ELR (cell line): ENCODE results near the gene PTCRA.

Source experiments
- DNase-seq: peaks from one replicate; pipeline ENCODE4 v3.0.0-alpha.2; 2015; ENCODE audit warnings: low read depth

Gene PTCRA

DNA sequence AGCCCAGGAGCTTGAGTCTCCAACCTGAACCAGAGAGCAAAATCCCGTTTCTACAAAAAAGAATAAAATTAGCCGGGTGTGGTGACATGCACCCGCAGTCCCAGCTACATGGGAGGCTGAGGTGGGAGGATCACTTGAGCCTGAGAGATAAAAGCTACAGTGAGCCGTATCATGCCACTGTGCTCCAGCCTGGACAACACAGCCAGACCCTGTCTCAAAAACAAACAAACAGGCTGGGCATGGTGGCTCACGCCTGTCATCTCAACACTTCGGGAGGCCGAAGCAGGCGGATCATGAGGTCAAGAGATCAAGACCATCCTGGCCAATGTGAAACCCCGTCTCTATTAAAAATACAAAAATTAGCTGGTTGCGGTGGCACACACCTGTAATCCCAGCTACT, 11.4 kb upstream of the PTCRA start:
- DNase-seq, result no peak

DNA sequence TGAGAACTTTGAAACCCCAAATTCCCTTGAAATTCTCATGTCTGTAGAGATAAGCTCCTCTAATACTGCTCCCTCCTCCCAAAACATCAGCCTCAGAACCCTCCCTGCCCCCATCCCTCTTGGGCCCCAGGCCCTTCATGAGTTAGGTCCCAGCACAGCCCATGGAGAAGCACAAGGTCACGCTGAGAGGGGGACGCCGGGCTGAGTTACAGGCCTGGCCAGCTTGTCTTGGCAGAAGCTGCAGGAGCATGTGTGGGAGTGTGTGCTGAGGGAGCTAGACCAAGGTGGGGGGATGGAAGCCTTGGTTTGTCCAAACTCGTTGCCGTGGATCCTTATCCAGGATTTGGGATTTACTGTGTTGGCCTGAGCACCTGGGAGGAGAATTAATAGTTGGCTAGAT, 8.5 kb upstream of the PTCRA start:
- no peak for DNase-seq

DNA sequence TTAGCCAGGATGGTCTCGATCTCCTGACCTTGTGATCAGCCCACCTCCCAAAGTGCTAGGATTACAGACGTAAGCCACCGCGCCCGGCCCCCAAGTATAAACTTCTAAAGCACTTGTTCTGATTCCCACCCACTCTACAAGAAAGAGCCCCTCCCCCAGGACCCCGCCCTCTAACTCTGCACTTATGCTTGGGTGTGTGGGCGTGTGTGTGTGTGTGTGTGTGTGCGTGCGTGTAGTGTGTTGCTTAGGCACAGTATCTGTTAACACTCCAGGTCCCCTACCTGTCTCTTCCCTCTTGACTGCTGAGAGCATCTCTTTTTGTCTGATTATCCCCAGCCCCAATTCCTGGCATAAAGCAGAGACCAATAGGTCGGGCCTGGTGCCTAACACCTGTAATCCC, 6.0 kb upstream of the PTCRA start:
- DNase-seq, result no peak

- DNase-seq, result no peak
Measured at GRCh38 chr6:42911171-42912021, 4.5 kb upstream of the PTCRA start.

GRCh38 chr6:42914546-42914945, 1.3 kb upstream of the PTCRA start:
- DNase-seq, result peak; percentile 16

GRCh38 chr6:42916288-42916687, 435 bp downstream of the PTCRA start:
- DNase-seq, result no peak

DNA sequence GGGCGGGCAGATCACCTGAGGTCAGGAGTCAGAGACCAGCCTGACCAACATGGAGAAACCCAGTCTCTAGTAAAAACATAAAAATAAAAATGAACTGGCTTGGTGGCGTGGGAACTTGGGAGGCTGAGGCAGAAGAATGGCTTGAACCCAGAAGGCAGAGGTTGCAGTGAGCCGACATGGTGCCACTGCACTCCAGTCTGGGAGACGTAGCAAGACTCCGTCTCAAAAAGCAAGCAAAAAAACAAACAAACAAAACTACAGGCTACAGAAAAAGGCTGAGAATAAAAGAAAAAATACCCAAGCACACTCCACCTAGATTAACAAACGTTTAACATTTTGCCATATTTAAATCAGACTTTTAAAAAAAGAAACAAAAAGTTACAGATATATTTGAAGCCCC, 5.9 kb downstream of the PTCRA start:
- no peak for DNase-seq

- DNase-seq, result no peak
Measured at GRCh38 chr6:42923666-42924065, 7.8 kb downstream of the PTCRA start.

DNA sequence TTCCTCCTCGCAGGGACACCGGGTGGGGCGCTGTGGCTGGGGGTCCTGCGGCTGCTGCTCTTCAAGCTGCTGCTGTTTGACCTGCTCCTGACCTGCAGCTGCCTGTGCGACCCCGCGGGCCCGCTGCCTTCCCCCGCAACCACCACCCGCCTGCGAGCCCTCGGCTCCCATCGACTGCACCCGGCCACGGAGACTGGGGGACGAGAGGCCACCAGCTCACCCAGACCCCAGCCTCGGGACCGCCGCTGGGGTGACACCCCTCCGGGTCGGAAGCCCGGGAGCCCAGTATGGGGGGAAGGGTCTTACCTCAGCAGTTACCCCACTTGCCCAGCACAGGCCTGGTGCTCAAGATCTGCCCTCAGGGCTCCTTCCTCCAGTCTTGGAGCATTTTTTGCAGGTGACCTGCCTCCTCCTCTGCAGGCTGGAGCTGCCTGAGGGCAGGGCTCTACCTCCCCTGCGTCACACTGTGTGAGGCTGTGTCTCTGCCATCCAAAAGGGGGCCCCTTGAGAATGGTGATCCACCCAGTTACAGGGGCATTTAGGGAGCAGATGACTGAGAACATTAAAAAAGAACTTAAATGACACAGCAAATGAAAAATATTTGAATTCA, 9.5 kb downstream of the PTCRA start:
- peak; percentile 19 for DNase-seq

DNA sequence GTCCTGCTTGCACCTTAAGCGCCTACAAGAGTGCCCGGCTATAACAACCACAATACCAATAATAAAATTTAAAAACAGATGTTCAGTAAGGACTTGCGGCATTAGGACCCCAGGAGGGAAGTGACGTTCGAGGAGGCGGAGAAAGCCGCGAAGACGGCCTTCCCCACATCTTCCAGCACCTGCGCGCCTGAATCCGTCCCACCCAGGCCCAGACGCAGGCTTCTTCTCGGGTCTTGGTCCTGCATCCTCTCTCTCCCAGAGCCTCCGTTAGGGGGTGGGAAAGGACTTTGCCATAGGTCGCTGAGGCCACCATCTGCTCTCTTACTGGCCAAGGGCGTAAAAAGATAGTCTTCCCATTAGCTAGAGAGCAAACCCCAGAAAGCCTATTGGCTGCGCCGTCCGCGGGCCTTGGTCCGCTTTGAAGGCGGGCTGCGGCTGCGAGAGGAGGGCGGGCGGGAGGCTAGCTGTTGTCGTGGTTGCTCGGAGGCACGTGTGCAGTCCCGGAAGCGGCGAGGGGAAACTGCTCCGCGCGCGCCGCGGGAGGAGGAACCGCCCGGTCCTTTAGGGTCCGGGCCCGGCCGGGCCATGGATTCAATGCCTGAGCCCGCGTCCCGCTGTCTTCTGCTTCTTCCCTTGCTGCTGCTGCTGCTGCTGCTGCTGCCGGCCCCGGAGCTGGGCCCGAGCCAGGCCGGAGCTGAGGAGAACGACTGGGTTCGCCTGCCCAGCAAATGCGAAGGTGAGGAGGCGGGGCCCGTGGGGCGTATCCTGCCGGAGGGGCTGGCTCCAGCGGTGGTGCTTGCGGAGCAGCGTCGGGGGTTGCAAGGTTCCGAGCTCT, 13.3 kb downstream of the PTCRA start, which contains the start of gene CNPY3:
Gene CNPY3, plus strand, starts transcription at position 495 of the 835 bp plus-strand sequence. Its CDS starts 91 bp downstream, at position 586.
- peak; percentile 99 for DNase-seq

DNA sequence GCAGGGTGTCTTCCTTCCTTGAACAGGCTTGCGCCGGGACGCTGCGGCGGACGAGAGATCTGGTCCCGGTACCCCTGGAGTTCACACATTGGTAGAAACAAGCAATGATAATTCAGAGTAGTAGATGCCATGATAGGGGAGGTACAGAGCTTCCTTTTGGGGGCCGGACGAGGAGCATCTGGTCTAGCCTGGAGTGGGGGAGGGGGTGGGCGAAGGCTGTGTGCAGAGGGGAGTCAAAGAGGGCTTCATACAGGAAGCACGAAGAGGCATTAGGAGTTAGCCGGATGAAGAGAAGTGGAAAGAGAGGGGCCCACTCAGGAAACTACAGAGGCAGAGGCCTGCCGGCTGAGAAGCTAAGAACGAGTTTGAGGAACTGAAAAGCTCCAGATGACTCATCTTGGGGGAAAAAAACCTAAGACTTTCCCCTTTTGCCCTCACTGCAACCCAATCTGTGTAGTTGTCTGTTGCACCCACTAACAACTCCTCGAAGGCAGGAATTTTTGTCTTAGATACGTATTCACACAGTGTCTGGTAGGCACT, 14.0 kb downstream of the PTCRA start:
- DNase-seq, result peak; percentile 88

GRCh38 chr6:42932412-42932811, 16.6 kb downstream of the PTCRA start:
- DNase-seq, result no peak

- DNase-seq, result no peak
Measured at GRCh38 chr6:42933205-42933604, 17.4 kb downstream of the PTCRA start.

DNA sequence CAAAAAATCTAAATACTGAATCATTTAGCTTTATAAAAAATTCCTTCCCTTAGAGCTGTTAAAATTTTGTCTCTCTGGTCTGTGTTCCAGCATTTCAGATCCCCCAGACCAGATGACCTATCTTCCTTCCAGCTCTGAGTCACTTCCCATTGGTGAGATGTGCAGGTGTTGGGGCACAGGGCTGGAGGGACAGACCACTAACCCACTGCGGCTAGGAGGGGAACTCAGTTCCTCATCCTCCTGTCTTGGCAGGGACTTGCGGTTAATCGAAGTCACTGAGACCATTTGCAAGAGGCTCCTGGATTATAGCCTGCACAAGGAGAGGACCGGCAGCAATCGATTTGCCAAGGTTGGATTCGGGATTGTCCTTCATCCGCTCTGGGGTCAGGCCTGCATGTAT, 19.5 kb downstream of the PTCRA start:
- no peak for DNase-seq

GRCh38 chr6:42936398-42936797, 20.5 kb downstream of the PTCRA start:
- no peak for DNase-seq

DNA sequence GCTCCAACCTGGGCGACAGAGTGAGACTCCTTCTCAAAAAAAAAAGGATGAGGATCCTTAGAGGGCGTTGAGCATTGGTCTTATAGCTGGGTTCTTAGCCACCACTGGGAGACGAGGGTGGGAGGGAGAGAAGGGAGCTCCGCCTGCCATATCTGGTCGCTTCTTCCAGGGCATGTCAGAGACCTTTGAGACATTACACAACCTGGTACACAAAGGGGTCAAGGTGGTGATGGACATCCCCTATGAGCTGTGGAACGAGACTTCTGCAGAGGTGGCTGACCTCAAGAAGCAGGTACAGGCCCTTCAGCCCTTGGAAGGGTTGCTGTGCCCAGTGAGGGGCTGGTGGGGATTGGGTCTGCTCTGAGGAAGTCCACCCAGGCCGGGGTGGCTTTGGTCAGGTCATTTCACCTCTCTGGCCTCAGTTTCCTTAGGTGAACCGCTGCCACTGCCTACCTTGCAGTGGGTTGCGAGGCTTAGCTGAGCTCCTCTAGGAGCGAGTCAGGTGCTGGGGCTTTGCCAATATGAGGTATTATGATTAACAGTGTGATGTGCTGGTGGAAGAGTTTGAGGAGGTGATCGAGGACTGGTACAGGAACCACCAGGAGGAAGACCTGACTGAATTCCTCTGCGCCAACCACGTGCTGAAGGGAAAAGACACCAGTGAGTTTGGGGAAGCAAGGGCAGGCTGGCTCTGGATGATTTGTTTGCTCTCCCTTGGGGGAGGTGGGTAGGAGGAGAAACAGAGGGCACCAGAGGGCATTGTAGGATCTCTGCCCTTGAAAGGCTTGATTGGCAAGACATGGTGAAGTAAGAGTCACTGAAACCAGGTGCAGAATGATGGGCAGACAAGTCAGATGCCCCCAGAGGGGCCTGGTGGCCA, 21.9 kb downstream of the PTCRA start:
- peak; percentile 36 for DNase-seq

DNA sequence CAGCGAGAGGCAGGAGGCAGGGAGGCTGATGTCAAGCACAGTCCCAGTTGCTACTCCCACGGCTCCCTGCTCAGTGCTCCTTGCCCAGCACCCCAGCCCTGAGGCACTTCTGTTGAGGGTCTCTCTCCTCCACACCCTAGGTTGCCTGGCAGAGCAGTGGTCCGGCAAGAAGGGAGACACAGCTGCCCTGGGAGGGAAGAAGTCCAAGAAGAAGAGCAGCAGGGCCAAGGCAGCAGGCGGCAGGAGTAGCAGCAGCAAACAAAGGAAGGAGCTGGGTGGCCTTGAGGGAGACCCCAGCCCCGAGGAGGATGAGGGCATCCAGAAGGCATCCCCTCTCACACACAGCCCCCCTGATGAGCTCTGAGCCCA, 22.6 kb downstream of the PTCRA start:
- no peak for DNase-seq

DNA sequence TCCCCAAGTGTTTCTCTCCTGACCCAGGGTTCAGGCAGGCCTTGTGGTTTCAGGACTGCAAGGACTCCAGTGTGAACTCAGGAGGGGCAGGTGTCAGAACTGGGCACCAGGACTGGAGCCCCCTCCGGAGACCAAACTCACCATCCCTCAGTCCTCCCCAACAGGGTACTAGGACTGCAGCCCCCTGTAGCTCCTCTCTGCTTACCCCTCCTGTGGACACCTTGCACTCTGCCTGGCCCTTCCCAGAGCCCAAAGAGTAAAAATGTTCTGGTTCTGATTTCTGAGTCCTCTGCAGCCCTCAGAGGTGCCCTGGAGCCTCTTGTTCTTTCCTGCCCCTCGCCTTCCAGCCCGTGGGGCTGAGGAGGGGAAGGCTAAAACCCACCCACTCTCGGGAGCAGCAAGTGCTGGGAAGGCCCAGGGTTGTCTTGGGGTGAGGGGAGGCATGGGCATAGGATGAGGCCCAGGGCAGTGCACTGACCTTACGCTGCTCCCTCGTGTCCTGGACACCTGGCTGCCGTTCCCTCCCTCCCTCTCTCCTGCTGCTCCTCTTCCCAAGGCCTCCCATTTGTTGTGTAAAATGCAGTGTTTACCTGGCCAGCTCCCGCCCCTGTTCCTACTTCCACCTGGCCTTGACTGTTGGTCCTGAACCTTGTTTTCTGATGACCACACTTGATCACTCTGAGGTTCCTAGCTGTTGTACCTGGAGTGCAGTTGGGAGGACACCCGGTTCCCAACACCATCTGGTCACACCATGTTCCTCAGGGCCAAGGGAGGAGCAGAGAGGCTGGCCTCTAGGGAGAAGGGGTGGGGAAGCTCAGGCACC, 23.3 kb downstream of the PTCRA start:
- DNase-seq, result no peak

GRCh38 chr6:42939810-42940167, 23.9 kb downstream of the PTCRA start:
- DNase-seq, result no peak

DNA sequence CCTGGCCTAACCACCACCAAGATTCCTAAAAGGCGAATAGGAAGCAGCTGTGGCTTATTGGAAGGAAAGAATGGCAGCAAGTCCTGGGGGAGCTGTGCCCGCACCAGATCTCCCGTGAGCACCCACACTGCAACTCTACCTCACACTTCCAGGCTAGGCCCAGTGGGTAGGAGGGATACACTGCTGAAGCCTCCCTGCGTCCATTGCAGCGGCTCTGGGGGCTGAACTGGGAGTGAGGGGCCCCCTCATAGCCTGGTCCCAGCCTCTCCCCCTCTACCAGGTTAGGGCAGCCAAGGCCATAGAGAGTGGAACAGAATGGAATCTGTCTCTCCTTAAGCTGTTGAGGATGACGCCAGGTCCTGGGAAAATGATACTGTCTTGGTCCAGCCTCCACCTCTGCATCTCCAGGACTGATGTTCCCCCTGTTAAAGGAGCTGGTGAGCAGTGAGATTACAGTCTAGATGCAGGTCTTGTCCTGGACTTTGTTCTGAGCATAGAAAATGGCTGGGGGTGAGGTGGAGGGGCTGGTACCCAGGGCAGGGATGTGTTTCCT, 24.7 kb downstream of the PTCRA start:
- DNase-seq, result no peak
